Adrenal gland (tissue), 12 donors: ENCODE data around the gene STK17B. TPM values are rescaled to one million over a fixed set of nuclear protein-coding genes. Genes with fewer than 3 reads are reported as not detected.

Experiments
- DNase-seq, 7 donors: peaks; one replicate each; pipeline ENCODE4 v3.0.0-alpha.2; 2019 to 2020
- H3K27ac ChIP-seq, 5 donors: fragments of 200-600 bp; sonication (generic) in 4 of 5; 1 replicate in 3 of 5; 2 replicates in 2 of 5; pipeline versions ENCODE4 v1.5.1 to v1.8.0; 2016 to 2020; ENCODE audit warnings: mild to moderate bottlenecking in 1 of 5
- H3K27me3 ChIP-seq: fragments of 200-600 bp; 2 replicates; pipeline ENCODE4 v1.8.0; 2021
- H3K36me3 ChIP-seq, 2 donors: fragments of 200-600 bp; replicated peaks in 1 of 2; 1 replicate in 1 of 2; 2 replicates in 1 of 2; pipeline versions ENCODE4 v1.5.1 to v1.8.0; 2018 to 2022
- H3K4me1 ChIP-seq, 2 donors: fragments of 200-600 bp; replicated peaks in 1 of 2; 1 replicate in 1 of 2; 2 replicates in 1 of 2; pipeline versions ENCODE4 v1.5.1 to v1.8.0; 2018 to 2021
- H3K4me3 ChIP-seq, 4 donors: fragments of 200-600 bp; sonication (generic) in 3 of 4; one replicate each; pipeline ENCODE4 v1.5.1; 2016 to 2018
- H3K9me3 ChIP-seq, 3 donors: fragments of 200-600 bp; sonication (generic) in 1 of 3; replicated peaks in 1 of 3; 1 replicate in 2 of 3; 2 replicates in 1 of 3; pipeline versions ENCODE4 v1.5.1 to v1.8.0; 2016 to 2021
- POLR2A ChIP-seq, 2 donors: fragments of 450-650 bp; IDR thresholded peaks; one replicate each; pipeline ENCODE4 v1.6.1; 2017; ENCODE audit warnings: antibody characterized with exemption in 2 of 2, mild to moderate bottlenecking in 2 of 2, moderate library complexity in 1 of 2
- WGBS, 4 donors: extraction: QIAGEN DNeasy Blood & Tissue Kit in 2 of 4; methylation state at CpG; one replicate each; pipeline versions ENCODE4 v1.1.5 to v1.1.7; 2013 to 2017; 5-methylcytosine and 5-hydroxymethylcytosine counted together
- intact Hi-C, 2 donors: fragments of 100-400 bp; cut with DNase I; formaldehyde crosslinking; loops; one replicate each; pipeline versions ENCODE4 v1.14.1 to v1.15.0; 2022 to 2023
- polyA plus RNA-seq, 3 donors: library from polyadenylated mRNA; stranded (reverse); fragments of 200-250 nt in 2 of 3; fragments of 350-450 nt in 1 of 3; fragmentation: Illumina TruSeq in 1 of 3; extraction: RNeasy Lipid Tissue Mini Kit (QIAGEN cat#74804) in 1 of 3; gene quantifications; one replicate each; pipeline ENCODE4 v1.2.3, GENCODE V29; 2013 to 2014
- total RNA-seq, 9 donors: library from RNA; depleted of rRNA in 4 of 9; stranded (reverse); fragments of >200 nt in 4 of 9; fragments of 120-200 nt in 1 of 9; fragmentation: NEBNext Ultra II Directional in 1 of 9; extraction: Animal tissue kit (Norgen Biotek cat#: 25700) in 1 of 9; gene quantifications; one replicate each; pipeline versions ENCODE4 v1.1.0 to v1.2.4, GENCODE V29; 2013 to 2023
- TF ChIP-seq, protein P1 (sequence below), 6 experiments: fragments of 450-650 bp in 4 of 6; fragments of 200-600 bp in 2 of 6; sonication (generic) in 1 of 6; IDR thresholded peaks; 1 replicate in 5 of 6; 2 replicates in 1 of 6; pipeline versions ENCODE4 v1.5.1 to v1.8.0; 2016 to 2021; ENCODE audit warnings: antibody characterized with exemption in 6 of 6, mild to moderate bottlenecking in 2 of 6, moderate library complexity in 1 of 6
- donor health status: healthy with polysubstance abuse.
- donor health status: Bipolar disorder and iron deficiency.
- donor health status: DM: yes; HTN: yes; CAD: no.
- donor health status: DM: no; HTN: no; CAD: no.
- donor health status: DM: no; HTN: no; CAD: no.
- donor health status: DM: yes; HTN: yes; CAD: no.

Gene STK17B
- total and polyA plus RNA-seq, 12 donors = 3.6 to 35.0 (median 15.5) TPM

- Histone ChIP-seq H3K27ac (no peak overlapping the region), H3K4me3 (no peak overlapping the region), H3K4me1 (peaks cover 0 to 16% of the 10 kb centered on the region in 2 donors), H3K9me3 (no peaks in the 10 kb centered on the region), H3K27me3 (no peaks in the 10 kb centered on the region), H3K36me3 (no peaks in the 10 kb centered on the region)
- intact Hi-C loops = no loop called here
- WGBS, 4 donors = 67 to 84% (median 81%) methylated on average over 1 of the region's 1 CpG
- no peak for DNase-seq
- no peak for TF ChIP-seq POLR2A (IDR thresholded peaks at IDR 0.05)
- TF ChIP-seq, protein P1, sequence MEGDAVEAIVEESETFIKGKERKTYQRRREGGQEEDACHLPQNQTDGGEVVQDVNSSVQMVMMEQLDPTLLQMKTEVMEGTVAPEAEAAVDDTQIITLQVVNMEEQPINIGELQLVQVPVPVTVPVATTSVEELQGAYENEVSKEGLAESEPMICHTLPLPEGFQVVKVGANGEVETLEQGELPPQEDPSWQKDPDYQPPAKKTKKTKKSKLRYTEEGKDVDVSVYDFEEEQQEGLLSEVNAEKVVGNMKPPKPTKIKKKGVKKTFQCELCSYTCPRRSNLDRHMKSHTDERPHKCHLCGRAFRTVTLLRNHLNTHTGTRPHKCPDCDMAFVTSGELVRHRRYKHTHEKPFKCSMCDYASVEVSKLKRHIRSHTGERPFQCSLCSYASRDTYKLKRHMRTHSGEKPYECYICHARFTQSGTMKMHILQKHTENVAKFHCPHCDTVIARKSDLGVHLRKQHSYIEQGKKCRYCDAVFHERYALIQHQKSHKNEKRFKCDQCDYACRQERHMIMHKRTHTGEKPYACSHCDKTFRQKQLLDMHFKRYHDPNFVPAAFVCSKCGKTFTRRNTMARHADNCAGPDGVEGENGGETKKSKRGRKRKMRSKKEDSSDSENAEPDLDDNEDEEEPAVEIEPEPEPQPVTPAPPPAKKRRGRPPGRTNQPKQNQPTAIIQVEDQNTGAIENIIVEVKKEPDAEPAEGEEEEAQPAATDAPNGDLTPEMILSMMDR (IDR thresholded peaks at IDR 0.05) = no peak
Measured at GRCh38 chr2:196208915-196209314, 37.5 kb upstream of the STK17B start.

- Histone ChIP-seq H3K27me3 (no peaks in the 10 kb centered on the region), H3K4me3 (no peak overlapping the region), H3K4me1 (peaks cover 0 to 25% of the 10 kb centered on the region in 2 donors), H3K36me3 (no peaks in the 10 kb centered on the region), H3K9me3 (no peaks in the 10 kb centered on the region), H3K27ac (no peak overlapping the region)
- no peak for TF ChIP-seq POLR2A (IDR thresholded peaks at IDR 0.05)
- TF ChIP-seq, protein P1 (IDR thresholded peaks at IDR 0.05) = no peak
- intact Hi-C loops = no loop called here
- no peak for DNase-seq
- 80 to 100% (median 86%) methylated on average over 1 of the region's 1 CpG for WGBS, 4 donors
Measured at GRCh38 chr2:196206804-196207203, 35.4 kb upstream of the STK17B start.

DNA sequence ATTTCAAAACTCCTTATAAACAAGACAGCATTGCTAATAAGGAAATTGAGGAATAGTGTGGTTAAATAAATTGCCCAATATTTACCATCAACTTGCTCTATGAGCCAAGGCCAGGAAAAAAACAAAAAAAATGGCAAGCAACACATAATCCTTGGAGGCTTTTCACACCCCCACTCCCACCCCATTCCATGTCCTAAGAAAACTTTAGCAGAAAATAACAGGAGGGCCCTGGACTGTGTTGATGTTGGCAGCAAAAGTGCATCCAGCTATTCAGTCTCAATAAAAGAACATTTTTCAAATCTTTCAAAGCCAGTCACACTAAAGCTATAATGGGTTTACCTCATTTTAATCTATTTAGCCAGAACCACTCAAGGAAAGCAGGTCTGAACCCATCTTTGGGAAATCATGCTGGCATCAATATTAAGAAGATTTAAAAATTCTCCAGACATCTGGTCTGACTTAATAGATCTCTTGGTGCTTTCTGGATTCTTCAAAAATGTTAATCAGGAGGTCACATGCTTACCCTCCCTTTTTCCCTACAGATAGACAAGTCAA, 34.6 kb upstream of the STK17B start:
- peak in 1 of 7 donors; percentile 9 for DNase-seq
- H3K9me3 ChIP-seq = no peaks in the 10 kb centered on the region
- TF ChIP-seq, protein P1 (IDR thresholded peaks at IDR 0.05) = no peak
- TF ChIP-seq POLR2A (IDR thresholded peaks at IDR 0.05) = no peak
- H3K27me3 ChIP-seq = no peaks in the 10 kb centered on the region
- intact Hi-C loops = no loop called here
- H3K4me1 ChIP-seq = peaks cover 0 to 29% of the 10 kb centered on the region in 2 donors
- no peak overlapping the region for H3K27ac ChIP-seq
- no peak overlapping the region for H3K4me3 ChIP-seq
- no peaks in the 10 kb centered on the region for H3K36me3 ChIP-seq

DNA sequence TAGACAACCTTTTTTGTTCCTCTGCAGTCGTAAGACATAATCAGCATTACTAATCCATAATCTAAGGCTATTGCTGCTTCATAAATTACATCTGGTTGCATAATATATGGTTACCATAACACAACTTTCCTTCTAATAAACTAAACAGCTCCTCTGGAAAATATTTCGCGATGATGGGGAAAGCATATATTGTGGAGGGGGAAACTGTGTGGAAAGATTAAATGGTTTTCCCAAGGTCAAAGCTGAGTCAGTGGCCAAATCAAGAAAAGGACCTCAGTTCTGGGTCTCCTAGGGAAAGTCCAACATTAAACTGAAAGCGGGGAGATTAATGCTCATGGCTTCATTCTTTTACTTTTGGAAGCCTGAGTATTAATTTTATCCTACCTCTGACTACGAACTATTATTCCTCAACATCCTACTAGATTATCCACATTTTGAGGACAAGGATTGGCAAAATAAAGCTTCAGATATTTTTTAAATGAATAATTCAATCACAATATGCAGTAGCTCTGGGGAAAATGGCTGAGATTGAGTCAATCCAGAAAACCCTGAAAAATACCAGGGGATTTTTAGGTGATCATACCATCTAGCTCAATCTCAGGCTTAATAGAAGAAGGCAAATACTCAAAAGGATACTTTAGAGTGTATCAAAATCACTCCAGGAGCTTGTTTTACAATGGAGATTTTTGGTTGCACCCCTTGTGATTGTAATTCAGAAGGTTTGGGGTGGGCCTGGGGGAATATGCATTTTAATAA, 33.8 kb upstream of the STK17B start:
- intact Hi-C loops = no loop called here
- Histone ChIP-seq H3K4me1 (peaks cover 0 to 29% of the 10 kb centered on the region in 2 donors), H3K4me3 (no peak overlapping the region), H3K27ac (no peak overlapping the region), H3K27me3 (no peaks in the 10 kb centered on the region), H3K9me3 (no peaks in the 10 kb centered on the region), H3K36me3 (no peaks in the 10 kb centered on the region)
- no peak for DNase-seq
- WGBS, 4 donors = 75 to 82% (median 78%) methylated on average over 5 of the region's 5 CpGs
- TF ChIP-seq POLR2A (IDR thresholded peaks at IDR 0.05) = no peak
- TF ChIP-seq, protein P1 (IDR thresholded peaks at IDR 0.05) = no peak
